Measurements from ENCODE around the gene ROBO2.

ROBO2 gene

GRCh38 chr3:77052051-77052501 lies 12.2 kb downstream of the ROBO2 start:
- no peak for TF ChIP-seq CTCF (IDR thresholded peaks at IDR 0.05; ENCODE audit: control insufficient read depth, extremely low read depth, insufficient read depth)
- no peak for DNase-seq (ENCODE audit: low read depth)
- H3K4me3 ChIP-seq (ENCODE audit: low read depth, low read length) = no peak overlapping the region

- no peak for TF ChIP-seq CTCF (IDR thresholded peaks at IDR 0.05; ENCODE audit: control insufficient read depth, extremely low read depth, insufficient read depth)
- no peak for DNase-seq (ENCODE audit: low read depth)
- no peak overlapping the region for H3K4me3 ChIP-seq (ENCODE audit: low read depth, low read length)
These were observed 13.1 kb downstream of the ROBO2 start for GRCh38 chr3:77052733-77053670.

DNA sequence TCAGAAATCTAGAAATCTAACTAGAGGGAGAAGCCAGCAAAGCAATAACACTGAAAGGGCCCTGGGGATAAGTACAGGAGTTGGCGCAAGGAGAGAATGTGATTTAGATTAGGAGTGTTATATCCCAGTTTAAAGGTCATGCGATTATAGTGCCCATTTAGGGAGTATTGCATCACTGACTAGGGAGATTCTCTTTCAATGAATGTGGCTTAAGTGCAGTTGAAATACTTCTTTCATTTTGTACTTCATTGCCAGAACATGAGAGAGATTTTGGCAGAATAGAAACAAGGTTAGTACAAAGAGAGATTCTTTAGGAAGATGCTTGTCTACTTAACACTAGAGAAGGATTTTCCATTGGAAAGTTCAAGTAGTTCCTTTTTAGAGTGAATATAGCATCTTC lies 13.9 kb downstream of the ROBO2 start:
- no peak for DNase-seq (ENCODE audit: low read depth)

DNA sequence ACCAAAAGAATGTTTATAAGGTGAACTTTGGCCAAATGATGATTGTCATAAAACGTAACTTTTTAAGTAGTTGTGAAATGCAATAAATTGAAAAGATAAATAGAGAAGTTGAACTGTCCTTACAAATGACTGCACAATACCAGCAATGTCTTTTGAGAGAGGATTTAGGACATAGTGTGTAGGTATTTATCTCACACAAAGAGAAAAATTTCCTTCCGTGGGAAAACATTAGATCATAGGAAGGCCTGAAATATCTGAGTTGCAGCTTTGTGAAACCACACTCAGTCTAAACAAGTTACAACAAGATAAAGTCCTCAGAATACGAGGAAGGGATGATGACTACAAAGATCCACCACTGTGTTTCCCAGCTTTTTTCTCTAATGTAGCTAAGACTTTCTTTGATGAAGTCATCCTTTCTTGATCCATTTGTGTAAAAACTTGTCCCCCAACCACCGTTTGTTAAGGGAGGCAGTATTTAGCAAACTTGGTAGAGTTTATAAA lies 16.0 kb downstream of the ROBO2 start:
- no peak overlapping the region for H3K4me3 ChIP-seq (ENCODE audit: low read depth, low read length)
- DNase-seq (ENCODE audit: low read depth) = no peak
- TF ChIP-seq CTCF (IDR thresholded peaks at IDR 0.05; ENCODE audit: control insufficient read depth, extremely low read depth, insufficient read depth) = no peak

More for the DNA sequence above, 13.9 kb downstream of the ROBO2 start:
- H3K4me3 ChIP-seq (ENCODE audit: low read depth, low read length) = no peak overlapping the region
- TF ChIP-seq CTCF (IDR thresholded peaks at IDR 0.05; ENCODE audit: control insufficient read depth, extremely low read depth, insufficient read depth) = no peak

DNA sequence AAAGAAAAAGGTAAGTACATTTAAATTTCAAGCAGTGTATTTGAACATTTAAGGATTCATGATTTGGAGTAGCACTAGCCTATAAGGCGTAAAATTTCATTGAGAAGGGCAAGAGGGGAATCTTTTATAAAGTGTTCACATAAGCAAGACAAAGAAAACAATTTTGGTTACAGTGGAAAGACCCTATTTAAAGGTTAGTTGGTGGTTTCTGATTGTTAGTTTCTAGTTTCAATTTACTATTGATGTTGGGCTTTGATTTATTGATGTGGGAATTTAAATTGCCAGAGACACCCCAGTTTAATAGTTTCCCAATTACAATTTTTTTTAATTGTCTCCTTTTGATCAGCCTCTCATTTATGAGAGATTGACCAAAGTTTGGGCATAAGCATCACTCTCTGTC lies 19.5 kb downstream of the ROBO2 start:
- H3K4me3 ChIP-seq (ENCODE audit: low read depth, low read length) = no peak overlapping the region
- no peak for DNase-seq (ENCODE audit: low read depth)
- no peak for TF ChIP-seq CTCF (IDR thresholded peaks at IDR 0.05; ENCODE audit: control insufficient read depth, extremely low read depth, insufficient read depth)

DNA sequence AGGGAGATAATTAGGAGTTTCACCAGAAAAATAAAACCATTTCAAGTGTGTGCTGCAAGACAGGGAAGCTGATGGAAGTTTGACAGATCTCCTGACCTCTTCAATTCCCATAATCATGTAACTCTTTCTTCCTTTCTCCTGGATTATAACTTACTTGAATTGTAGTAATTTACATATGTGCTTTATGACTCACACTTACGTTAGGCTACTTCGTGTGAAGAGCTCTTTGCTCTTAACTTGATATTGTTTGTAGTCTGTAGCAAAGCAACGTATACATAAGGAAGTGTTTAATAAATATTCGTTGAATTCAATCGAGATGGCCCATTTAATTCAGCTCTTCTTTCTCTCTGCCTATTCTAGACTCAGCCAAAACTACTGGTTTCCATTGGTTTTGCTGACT lies 23.5 kb downstream of the ROBO2 start:
- DNase-seq (ENCODE audit: low read depth) = no peak
- no peak overlapping the region for H3K4me3 ChIP-seq (ENCODE audit: low read depth, low read length)
- TF ChIP-seq CTCF (IDR thresholded peaks at IDR 0.05; ENCODE audit: control insufficient read depth, extremely low read depth, insufficient read depth) = no peak
